OCI-LY1 (cell line): ENCODE data around the gene CNTNAP4.

Experiments
- H2AFZ ChIP-seq: fragments of 200-600 bp; sonication (generic), shearing (Covaris generic); 2 replicates; pipeline ENCODE4 v1.6.0; 2014; ENCODE audit warnings: antibody characterized with exemption, mild to moderate bottlenecking, low read length
- H3F3A ChIP-seq: fragments of 200-600 bp; sonication (generic), shearing (Covaris generic); 2 replicates; pipeline ENCODE4 v1.6.0; 2014; ENCODE audit warnings: mild to moderate bottlenecking, antibody characterized with exemption, low read length, moderate library complexity; ENCODE audit not compliant: insufficient read depth
- H3K27ac ChIP-seq: fragments of 200-600 bp; sonication (generic); 2 replicates; pipeline ENCODE4 v1.5.1; 2014; ENCODE audit warnings: low read length, mixed run types, mild to moderate bottlenecking, low read depth; ENCODE audit not compliant: poor library complexity, severe bottlenecking
- H3K27me3 ChIP-seq: fragments of 200-600 bp; sonication (generic); 2 replicates; pipeline ENCODE4 v1.6.0; 2014; ENCODE audit warnings: antibody characterized with exemption, mild to moderate bottlenecking, low read length, moderate library complexity; ENCODE audit not compliant: insufficient read depth
- H3K36me3 ChIP-seq: fragments of 200-600 bp; sonication (generic); 2 replicates; pipeline ENCODE4 v1.6.1; 2014; ENCODE audit warnings: mild to moderate bottlenecking, antibody characterized with exemption, low read length, moderate library complexity, mixed read lengths; ENCODE audit not compliant: insufficient read depth
- H3K4me1 ChIP-seq: fragments of 200-600 bp; sonication (generic); 2 replicates; pipeline ENCODE4 v1.5.1; 2014; ENCODE audit warnings: mild to moderate bottlenecking, low read length, moderate library complexity; ENCODE audit not compliant: insufficient read depth, severe bottlenecking
- H3K4me2 ChIP-seq: fragments of 200-600 bp; sonication (generic), shearing (Covaris generic); 2 replicates; pipeline ENCODE4 v1.6.1; 2014; ENCODE audit warnings: low read length
- H3K4me3 ChIP-seq: fragments of 200-600 bp; sonication (generic); 2 replicates; pipeline ENCODE4 v1.5.1; 2014; ENCODE audit warnings: low read length, low read depth, mild to moderate bottlenecking, mixed read lengths; ENCODE audit not compliant: poor library complexity, severe bottlenecking
- H3K79me2 ChIP-seq: fragments of 200-600 bp; shearing (Covaris generic); 2 replicates; pipeline ENCODE4 v1.6.1; 2016; ENCODE audit warnings: mixed run types, low read length, mixed read lengths; ENCODE audit not compliant: insufficient read depth
- H3K9ac ChIP-seq: fragments of 200-600 bp; sonication (generic), shearing (Covaris generic); 2 replicates; pipeline ENCODE4 v1.6.1; 2014; ENCODE audit warnings: mild to moderate bottlenecking, low read length, mixed read lengths
- H3K9me2 ChIP-seq: fragments of 200-600 bp; sonication (generic), shearing (Covaris generic); 2 replicates; pipeline ENCODE4 v1.6.1; 2014; ENCODE audit warnings: low read depth, mild to moderate bottlenecking, low read length, mixed read lengths
- H3K9me3 ChIP-seq: fragments of 200-600 bp; shearing (Covaris generic); 2 replicates; pipeline ENCODE4 v1.6.1; 2014; ENCODE audit warnings: low read length, mixed read lengths
- H4K20me1 ChIP-seq: fragments of 200-600 bp; sonication (generic), shearing (Covaris generic); 2 replicates; pipeline ENCODE4 v1.6.0; 2016; ENCODE audit warnings: mild to moderate bottlenecking, low read length; ENCODE audit not compliant: insufficient read depth
- EZH2 ChIP-seq: fragments of 200-600 bp; sonication (generic), shearing (Covaris generic); IDR thresholded peaks from 2 replicates; pipeline ENCODE4 v1.8.0; 2017; ENCODE audit warnings: borderline replicate concordance, mixed run types, mild to moderate bottlenecking, antibody characterized with exemption, low read length, moderate library complexity, mixed read lengths
- TF ChIP-seq, protein P1 (sequence below): fragments of 200-600 bp; sonication (generic), shearing (Covaris generic); IDR thresholded peaks from 2 replicates; pipeline ENCODE4 v1.5.1; 2017; ENCODE audit warnings: mild to moderate bottlenecking, antibody characterized with exemption, low read length, moderate library complexity, mixed read lengths

CNTNAP4 gene

GRCh38 chr16:76287466-76287865, 10.3 kb downstream of the CNTNAP4 start:
- no peak for TF ChIP-seq EZH2
- TF ChIP-seq, protein P1, sequence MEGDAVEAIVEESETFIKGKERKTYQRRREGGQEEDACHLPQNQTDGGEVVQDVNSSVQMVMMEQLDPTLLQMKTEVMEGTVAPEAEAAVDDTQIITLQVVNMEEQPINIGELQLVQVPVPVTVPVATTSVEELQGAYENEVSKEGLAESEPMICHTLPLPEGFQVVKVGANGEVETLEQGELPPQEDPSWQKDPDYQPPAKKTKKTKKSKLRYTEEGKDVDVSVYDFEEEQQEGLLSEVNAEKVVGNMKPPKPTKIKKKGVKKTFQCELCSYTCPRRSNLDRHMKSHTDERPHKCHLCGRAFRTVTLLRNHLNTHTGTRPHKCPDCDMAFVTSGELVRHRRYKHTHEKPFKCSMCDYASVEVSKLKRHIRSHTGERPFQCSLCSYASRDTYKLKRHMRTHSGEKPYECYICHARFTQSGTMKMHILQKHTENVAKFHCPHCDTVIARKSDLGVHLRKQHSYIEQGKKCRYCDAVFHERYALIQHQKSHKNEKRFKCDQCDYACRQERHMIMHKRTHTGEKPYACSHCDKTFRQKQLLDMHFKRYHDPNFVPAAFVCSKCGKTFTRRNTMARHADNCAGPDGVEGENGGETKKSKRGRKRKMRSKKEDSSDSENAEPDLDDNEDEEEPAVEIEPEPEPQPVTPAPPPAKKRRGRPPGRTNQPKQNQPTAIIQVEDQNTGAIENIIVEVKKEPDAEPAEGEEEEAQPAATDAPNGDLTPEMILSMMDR: no peak
- Histone ChIP-seq H3K9me2 (no peaks in the 10 kb centered on the region), H3K4me1 (no peaks in the 10 kb centered on the region), H3K36me3 (no peaks in the 10 kb centered on the region), H3K9me3 (no peaks in the 10 kb centered on the region), H3F3A (no peaks in the 10 kb centered on the region), H2AFZ (no peak overlapping the region), H4K20me1 (no peaks in the 10 kb centered on the region), H3K79me2 (no peaks in the 10 kb centered on the region), H3K4me3 (no peak overlapping the region), H3K27me3 (no peaks in the 10 kb centered on the region), H3K27ac (no peak overlapping the region), H3K9ac (no peak overlapping the region), H3K4me2 (no peak overlapping the region)

- H3K4me1 ChIP-seq: no peaks in the 10 kb centered on the region
- H3K4me2 ChIP-seq: no peak overlapping the region
- no peaks in the 10 kb centered on the region for H3K9me3 ChIP-seq
- H3K79me2 ChIP-seq: no peaks in the 10 kb centered on the region
- no peaks in the 10 kb centered on the region for H3K36me3 ChIP-seq
- no peak overlapping the region for H3K27ac ChIP-seq
- TF ChIP-seq EZH2: no peak
- TF ChIP-seq, protein P1: no peak
- H3K9ac ChIP-seq: no peak overlapping the region
- no peaks in the 10 kb centered on the region for H3F3A ChIP-seq
- no peak overlapping the region for H2AFZ ChIP-seq
- no peaks in the 10 kb centered on the region for H4K20me1 ChIP-seq
- no peaks in the 10 kb centered on the region for H3K9me2 ChIP-seq
- no peak overlapping the region for H3K4me3 ChIP-seq
- H3K27me3 ChIP-seq: no peaks in the 10 kb centered on the region
Measured at GRCh38 chr16:76292218-76292617, 15.0 kb downstream of the CNTNAP4 start.

DNA sequence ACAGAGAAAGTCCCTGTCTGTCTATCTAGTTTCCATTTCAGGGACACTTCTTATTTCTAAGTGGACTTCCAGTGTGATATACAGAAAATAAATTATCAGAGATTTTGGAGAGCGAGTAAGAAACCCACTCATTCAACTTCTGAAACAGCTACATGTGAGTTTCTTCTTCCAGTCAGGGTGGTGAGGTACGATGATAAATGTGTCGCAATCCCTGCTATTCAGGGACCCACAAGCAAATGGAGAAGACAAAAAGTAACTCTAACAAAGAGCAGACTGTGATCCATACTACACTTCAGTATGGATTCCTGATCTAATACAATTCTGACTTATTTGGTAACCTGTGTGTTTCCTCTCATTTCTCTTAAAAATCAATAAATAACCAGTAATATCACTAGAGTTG, 16.8 kb downstream of the CNTNAP4 start:
- H3F3A ChIP-seq: no peaks in the 10 kb centered on the region
- H3K4me2 ChIP-seq: no peak overlapping the region
- H4K20me1 ChIP-seq: no peaks in the 10 kb centered on the region
- no peaks in the 10 kb centered on the region for H3K79me2 ChIP-seq
- no peak overlapping the region for H3K27ac ChIP-seq
- H3K36me3 ChIP-seq: no peaks in the 10 kb centered on the region
- TF ChIP-seq EZH2: no peak
- H2AFZ ChIP-seq: no peak overlapping the region
- H3K4me1 ChIP-seq: no peaks in the 10 kb centered on the region
- H3K9me3 ChIP-seq: no peaks in the 10 kb centered on the region
- no peaks in the 10 kb centered on the region for H3K27me3 ChIP-seq
- no peak overlapping the region for H3K9ac ChIP-seq
- H3K4me3 ChIP-seq: no peak overlapping the region
- H3K9me2 ChIP-seq: no peaks in the 10 kb centered on the region

DNA sequence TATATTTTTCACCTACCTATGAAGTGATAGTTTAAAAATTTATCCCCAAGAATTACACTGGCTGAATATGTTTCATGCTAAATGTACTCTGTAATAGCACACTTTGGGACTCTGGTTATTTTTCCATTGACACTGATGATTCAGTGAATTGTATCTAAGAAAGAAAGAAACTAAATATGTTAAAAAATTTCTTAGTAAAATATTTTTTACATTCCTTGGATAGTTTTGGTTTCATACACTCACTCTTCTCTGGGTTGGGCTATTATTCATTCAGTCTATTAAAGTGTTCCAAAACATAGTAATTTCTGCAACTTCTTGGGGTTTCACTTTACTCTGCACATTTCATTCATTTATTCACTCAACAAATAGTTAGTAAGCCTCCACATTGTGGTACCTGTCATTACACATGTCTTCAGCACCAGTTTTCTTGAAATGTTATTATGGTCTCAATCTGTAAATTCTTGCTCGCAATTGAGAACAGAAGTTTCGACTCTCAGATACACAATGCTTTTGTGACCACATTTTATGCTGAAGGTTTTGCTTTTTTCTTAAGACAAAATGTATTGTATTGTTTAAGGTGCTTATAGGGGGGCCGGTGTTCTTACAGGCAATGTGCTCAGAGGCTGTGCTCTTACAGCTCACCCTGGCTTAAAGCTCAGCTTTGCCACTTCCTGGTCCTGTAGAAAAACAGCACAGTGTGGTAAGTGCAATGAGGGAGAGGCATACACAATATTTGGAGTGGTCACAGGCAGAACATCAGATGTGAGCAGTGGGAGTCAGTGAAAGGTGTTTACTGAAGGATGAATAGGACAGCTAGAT, 17.4 kb downstream of the CNTNAP4 start:
- Histone ChIP-seq H3K9me2 (no peaks in the 10 kb centered on the region), H3K79me2 (no peaks in the 10 kb centered on the region), H2AFZ (no peak overlapping the region), H3K4me1 (no peaks in the 10 kb centered on the region), H3K9ac (no peak overlapping the region), H3K4me3 (no peak overlapping the region), H4K20me1 (no peaks in the 10 kb centered on the region), H3F3A (no peaks in the 10 kb centered on the region), H3K27ac (no peak overlapping the region), H3K4me2 (no peak overlapping the region), H3K36me3 (no peaks in the 10 kb centered on the region), H3K9me3 (no peaks in the 10 kb centered on the region), H3K27me3 (no peaks in the 10 kb centered on the region)
- TF ChIP-seq, protein P1: no peak
- no peak for TF ChIP-seq EZH2
